ENCODE measurements around the gene ZNF79.
"Not testable (repeated sequence)": the region's sequence is repeated elsewhere in the genome, so short reads cannot be mapped to it uniquely, and the experiment has no call there.

ZNF79 gene

DNA sequence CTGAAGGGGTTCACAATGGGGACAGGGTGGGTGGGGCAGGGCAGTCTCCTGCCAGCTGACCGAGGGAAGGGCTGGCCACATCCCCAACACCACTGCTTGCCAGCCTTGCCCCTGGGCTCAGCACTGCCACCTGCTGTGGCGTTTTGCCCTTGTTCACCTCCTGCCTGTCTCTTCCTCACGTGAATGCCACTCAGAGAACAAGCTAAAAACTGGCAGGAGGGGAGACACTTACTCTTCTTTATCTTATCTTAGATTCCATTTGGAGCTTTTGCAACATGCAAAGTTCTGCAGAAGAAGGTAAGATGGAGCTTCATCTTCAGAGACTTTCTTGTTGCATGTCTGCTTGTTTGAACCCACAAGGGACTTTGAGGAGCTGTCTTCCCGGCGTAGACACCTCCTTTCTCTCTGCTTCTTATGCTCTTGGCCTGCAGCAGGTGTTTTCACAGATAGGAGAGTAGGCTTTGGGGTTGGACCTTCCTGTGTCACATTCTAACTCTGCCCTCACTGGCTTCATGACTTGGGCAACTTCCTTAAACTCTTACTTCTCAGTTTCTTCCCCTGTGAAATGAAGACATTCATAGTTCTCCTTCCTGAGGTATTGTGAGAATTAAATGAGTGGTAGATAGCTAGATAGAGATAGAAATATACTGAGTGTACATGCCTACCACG lies 31.3 kb downstream of the ZNF79 start:
- DNase-seq (ENCODE audit: low spot score): no peak

DNA sequence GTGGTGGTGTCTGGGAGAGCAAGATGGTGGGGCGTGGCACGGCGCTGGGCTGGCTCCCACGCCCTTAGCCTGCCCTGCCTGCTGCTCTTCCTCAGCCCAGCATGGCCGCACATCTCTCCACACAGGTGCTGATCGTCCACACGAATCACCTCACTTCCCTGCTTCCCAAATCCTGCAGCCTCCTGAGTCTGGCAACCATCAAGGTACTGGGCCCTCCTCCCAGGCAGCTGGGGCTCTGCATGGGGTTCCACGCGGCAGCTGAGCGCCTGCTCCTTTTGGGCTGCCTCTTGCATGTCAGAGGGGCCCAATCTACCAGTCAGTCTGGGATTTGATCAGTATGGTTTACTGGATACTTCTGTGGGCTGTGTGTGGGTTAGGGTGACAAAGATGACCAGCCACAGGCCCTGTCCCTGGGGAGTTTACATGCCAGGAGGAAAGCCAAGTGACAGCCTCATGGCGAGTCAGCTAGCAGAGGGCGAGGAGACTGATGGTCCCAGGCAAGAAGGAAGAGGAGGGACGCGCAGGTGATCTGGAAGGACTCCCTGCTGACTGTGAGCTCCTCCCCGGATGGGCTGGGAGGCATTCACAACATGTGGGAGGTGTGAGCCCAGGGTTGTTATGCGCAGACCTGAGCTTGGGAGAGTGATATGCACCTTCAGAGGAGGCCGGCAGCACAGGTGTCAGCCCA lies 33.2 kb downstream of the ZNF79 start:
- no peak for DNase-seq (ENCODE audit: low spot score)

DNA sequence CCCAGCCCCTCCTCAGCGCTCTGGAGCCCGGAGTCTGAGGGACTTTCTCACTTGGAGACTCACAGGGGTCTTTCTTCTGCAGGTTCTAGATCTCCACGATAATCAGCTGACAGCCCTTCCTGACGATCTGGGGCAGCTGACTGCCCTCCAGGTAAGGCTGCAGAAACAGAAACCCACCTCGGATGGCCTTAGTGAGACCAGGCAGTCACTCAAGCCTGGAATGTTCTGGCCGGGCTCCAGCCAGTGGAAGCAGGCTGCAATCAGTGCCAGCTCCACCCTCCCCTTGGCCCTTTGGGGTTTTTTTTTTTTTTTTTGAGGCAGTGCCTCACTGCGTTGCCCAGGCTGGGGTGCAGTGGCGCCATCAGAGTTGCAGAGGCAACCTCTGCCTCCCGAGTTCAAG lies 34.7 kb downstream of the ZNF79 start:
- DNase-seq (ENCODE audit: low spot score): no peak

DNA sequence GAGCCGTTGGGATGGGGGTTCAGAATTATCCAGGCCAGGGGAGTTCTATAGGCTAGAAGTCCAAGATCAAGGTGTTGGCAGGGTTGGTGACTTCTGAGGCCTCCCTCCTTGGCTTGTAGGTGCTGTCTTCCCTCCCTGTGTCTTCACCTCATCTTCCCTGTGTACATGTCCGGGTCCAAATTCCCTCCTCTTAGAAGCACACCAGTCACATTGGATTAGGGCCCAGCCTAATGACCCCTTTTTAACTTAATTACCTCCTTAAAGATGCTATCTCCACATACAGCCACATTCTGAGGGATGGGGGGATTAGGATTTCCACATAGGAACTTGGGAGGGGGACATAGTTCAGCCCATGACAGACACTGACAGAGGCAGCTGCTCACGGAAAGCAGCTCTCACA lies 39.2 kb downstream of the ZNF79 start:
- DNase-seq (ENCODE audit: low spot score): no peak

DNA sequence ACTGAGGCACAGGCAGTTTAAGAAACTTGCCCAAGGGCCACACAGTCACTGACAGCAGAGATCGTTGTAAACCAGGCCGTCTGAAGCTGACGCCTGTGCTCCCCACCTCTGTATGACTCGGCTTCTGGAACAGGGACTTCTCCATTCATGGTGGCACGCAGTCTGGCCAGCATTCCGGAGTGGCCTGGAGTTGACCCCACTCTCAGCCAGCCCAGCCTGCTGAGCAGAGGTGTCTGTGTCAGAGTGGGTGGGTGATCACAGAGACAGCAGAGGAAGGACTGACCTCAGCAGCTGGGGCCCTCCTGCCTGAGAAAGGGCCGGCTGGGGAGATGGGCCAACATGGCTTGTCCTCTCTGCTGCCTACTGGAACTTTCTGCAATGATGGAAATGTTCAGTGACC lies 39.7 kb downstream of the ZNF79 start:
- DNase-seq (ENCODE audit: low spot score): no peak

DNA sequence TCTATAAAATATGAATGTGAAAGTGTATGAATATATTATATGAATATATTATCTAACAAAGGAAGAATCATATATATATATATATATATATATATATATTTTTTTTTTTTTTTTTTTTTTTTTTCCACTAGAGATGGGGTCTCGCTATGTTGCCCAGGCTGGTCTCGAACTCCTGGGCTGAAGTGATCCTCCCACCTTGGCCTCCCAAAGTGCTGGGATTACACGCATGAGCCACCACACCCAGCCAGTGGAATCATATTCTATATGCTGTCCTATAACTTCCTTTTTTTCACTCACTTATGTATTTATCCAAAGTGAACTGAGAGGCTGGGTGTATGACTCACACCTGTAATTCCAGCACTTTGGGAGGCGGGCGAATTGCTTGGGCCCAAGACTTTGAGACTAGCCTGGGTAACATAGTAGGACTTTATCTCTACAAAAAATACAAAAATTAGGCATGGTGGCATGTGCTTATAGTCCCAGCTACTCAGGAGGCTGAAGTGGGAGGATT lies 42.3 kb downstream of the ZNF79 start:
- not testable (repeated sequence) for DNase-seq (ENCODE audit: low spot score)

DNA sequence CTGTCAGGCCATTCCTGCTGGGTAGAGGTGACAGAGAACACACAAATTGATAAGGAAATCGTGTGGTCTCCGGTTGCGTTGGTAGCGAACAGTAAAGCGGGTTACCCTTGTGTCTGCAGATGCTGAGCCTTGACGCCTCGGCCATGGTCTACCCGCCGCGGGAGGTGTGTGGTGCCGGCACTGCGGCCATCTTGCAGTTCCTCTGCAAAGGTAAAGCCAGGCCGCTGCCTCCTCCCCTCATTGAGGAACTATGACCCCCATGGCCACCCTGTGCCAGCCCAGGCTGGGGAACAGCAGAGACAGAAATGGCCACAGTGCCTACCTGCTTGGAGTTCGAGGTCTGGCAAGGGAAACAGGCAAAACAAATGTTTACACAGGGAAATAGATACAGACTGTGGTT lies 43.4 kb downstream of the ZNF79 start:
- no peak for DNase-seq (ENCODE audit: low spot score)

DNA sequence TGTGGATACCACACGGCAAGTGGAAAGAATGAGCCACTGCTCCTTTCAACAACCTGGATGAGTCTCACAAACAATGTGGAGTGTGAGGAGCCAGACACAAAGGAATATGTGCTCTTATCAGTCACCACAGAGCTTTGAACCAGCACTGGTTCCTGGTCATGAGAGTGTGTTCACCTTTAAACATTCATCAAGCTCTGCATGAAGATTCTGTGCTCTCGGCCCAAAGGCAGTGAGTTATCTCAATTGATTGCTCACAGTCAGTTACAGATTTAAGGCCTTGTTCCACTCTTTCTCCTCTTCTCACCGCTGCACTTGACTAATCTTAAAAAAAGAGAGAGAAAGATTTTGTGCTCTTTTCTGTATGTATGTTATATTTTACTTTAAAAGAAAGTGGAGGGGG lies 46.5 kb downstream of the ZNF79 start:
- DNase-seq (ENCODE audit: low spot score): no peak

DNA sequence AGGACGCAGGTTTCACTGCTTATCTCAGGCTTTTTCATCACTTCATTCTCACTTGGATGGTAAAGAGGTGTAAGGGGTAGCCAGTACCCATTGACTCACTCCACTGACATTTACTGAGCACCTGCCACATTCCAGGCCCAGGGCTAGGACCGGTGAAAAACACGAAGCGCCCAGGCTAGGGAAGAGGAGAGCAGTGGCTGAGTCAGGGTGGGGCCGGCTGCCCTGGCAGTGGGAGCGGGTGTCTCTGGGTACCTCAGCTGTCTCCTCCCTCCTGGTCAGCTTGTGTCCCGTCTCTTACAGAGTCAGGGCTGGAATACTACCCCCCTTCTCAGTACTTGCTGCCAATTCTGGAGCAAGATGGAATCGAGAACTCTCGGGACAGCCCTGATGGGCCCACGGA lies 49.3 kb downstream of the ZNF79 start:
- no peak for DNase-seq (ENCODE audit: low spot score)

DNA sequence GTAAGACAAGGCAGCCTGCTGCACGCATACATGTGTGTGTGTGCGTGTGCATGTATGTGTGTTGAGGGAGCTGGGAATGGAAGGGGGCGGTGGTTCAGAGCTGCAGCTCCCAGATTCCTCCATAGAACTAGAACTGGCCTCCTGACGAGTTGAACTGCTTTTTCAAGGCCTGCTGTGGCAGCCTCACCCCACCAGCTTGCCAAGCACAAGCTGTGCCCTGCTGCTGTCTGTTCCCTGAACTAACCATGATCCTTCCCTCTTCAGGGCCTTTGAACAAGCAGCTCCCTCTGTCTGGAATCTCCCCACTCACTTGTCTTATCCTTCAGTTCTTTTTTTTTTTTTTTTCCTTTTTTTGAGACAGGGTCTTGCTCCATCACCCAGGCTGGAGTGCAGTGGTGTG lies 49.8 kb downstream of the ZNF79 start:
- no peak for DNase-seq (ENCODE audit: low spot score)

DNA sequence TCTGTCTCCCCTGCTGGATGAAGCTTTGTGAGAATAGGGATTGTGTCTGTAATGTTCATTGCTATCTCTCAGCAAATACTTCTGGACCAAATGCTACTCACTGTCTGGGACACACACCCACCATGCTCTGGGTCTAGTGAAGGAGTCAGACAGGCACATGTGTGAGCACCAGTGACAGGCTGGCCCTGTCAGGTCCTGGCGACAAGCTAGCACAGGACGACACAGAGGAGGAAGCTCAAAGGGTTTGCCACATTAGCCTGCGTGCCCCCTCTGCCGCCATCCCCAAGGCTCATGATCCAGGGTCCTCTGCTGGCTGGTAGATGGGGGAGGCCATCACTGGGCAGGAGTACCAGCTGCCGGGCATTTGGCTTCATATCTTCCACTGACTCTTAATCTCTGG lies 50.4 kb downstream of the ZNF79 start:
- no peak for DNase-seq (ENCODE audit: low spot score)

DNA sequence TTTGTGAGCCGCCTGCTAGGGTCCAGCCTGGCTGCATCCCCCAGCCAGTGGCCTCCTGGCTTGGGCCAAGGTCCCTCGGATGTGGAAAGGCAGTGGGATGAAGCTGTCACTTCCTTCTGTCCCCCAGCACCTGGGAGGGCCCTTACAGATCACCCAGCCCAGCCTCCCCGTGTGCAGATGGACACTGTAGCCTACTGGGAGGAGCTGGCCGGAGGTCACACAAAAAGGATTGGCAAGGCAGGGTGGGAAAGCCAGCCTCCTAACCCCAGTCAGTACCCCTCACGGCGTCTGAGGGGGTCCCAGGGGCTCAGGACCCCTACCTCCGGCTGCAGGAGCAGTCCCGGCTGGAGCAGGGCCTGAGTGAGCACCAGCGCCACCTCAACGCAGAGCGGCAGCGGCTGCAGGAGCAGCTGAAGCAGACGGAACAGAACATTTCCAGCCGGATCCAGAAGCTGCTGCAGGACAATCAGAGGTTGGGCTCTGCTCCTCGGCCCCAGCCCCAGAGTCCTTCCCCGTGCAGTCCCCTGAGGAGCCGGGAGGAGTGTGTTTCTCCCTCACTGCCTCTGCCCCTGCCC lies 55.4 kb downstream of the ZNF79 start:
- no peak for DNase-seq (ENCODE audit: low spot score)

DNA sequence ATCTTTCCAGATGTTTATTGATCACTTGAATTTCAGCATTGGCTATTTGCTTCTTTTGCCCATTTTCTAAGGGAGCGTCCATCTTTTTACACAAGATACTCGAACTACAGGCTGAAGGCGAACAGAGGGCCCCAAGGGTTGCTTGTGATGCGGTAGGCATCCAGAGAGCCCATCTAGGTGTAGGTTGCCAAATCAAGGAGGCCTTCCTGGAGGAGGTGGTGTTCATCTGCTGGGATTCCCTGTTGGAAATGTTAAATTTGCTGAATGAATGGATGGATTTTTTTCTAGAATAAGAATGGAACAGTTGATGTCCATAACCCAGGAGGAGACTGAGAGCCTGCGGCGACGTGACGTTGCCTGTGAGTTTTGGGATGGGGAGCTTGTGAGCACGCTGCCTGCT lies 58.5 kb downstream of the ZNF79 start:
- no peak for DNase-seq (ENCODE audit: low spot score)

DNA sequence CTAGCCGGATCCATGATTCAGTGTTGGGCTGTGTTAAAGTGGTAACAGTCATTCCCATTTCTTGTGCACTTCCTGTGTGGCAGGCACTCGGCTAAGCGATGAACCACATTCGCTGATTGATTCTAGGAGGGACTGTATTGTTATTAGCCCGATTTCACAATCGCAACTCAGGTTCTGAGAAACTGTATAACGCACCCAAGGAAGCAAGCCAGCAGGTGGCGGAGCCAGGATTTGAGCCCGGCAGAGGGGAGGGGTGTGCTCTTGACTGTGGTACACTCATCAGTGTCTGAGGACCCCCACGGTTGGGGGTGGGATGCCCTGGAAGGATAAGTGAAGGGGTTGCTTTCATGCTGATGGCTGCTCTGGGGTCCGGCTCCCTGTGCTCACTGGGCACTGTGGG lies 61.8 kb downstream of the ZNF79 start:
- DNase-seq (ENCODE audit: low spot score): no peak

DNA sequence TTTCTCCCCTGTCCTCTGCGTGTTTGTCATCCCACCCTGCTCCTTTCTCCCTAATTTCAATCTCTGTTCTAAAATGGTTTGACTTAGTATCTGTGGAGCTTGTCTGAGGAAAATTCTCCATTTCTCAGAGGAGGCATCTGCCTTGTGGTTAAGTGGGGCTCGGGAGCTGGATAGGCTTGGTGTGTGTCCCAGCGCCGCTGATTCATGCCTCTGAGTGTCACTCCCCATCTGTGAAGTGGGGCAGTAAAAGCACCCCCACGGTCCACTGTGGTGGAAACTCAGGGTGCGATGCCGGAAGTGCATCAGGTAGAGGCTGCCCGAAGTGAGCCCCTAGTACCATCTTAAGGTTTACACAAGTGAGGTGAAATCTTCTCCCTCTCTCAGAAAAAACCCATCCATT lies 64.8 kb downstream of the ZNF79 start:
- DNase-seq (ENCODE audit: low spot score): no peak

DNA sequence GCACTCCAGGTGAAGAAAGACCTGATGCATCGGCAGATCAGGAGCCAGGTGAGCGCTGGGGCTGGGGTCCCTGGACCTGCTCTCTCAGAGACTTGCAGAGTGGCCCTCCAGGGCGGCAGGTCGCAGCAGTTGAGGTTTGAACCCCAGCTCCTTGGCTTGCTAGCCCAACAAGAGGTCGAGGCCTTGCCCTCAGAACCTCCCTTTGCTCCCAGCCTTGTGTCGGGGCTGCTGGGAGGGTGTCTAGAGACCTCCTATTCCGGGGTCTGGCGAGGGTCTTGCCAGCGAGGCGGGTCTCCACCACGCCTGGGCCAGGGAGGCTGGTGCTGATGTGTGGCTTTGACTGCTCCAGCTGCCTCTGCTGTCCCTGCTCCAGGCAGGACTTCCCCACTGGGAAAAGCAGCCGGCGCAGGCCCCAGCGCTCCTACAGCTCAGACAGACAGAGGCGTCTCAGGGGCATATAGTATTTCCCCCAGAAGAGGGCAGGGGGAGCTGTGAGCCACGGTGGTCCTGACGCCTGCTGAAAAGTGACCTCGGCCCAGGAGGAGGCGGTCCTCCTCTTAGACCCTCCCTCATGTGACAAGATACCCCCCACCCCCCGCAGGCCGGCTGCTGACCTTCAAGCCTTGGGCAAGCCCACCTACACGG lies 65.4 kb downstream of the ZNF79 start:
- no peak for DNase-seq (ENCODE audit: low spot score)

DNA sequence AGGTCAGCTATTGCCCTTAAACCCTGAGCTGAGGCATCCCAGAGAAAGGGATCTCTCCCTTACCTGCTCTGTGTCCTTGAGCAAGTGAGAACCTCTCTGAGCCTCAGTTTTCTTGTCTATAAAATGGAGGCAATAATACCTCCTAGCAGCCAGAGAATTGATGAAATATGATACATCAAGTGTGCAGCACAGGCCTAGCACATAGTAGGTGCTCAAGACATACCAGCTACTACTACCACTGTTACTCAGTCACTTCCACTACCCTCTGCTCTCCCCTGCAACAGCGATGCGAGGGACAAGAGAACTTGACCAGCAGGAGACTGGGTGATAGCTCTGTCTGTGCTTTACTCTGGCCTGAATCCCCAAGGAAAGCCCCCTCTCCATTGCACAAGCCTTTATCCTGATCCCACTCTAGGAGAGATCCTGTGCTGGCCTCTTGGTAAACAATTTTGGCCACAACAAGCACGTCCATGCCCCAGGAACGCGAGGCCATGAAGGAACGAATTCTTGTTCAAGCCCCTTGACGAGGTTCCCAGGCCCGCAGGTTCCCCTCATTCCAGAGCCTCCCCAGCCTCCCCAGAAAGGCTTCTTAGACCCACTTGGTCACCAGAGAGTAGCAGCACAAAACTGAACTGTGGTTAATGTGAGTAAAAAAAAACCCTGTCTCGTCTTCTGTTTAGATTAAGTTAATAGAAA lies 66.5 kb downstream of the ZNF79 start:
- no peak for DNase-seq (ENCODE audit: low spot score)

DNA sequence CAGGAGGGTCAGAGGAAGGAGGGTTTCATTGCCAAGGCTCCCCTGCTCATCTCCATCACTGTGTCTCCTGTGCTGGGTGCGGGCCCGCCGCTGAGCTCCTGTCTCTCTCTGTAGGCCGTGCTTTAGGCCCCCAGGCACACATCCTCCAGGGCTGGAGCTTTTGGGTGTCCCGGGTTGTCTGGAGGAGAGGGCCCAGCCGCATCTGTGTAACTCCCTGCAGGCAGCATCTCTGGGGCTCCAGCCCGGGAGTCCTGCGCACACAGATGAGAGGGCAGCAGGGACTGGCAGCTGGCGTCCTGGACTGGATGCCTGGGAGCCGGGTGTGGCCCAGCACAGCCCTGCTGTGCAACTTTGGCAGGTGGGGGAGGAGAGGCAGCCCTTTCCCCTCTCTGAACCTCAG lies 67.3 kb downstream of the ZNF79 start:
- no peak for DNase-seq (ENCODE audit: low spot score)

DNA sequence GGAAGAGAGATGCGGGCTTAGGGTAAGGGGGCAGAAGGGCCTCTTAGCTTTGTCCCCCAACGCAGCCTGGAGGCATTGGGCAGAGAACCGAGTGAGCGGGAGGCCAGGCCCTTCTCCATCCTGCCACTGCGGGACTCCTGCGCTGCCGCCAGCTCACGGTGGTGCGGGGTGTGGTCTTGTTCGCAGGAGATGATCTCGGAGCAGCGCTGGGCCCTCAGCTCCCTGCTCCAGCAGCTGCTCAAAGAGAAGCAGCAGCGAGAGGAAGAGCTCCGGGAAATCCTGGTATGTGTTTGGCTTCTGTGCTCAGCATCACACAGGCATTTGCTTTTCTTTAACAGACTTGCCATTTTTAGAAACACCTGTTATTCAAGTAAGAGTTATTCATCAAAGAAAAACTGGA lies 68.4 kb downstream of the ZNF79 start:
- no peak for DNase-seq (ENCODE audit: low spot score)

DNA sequence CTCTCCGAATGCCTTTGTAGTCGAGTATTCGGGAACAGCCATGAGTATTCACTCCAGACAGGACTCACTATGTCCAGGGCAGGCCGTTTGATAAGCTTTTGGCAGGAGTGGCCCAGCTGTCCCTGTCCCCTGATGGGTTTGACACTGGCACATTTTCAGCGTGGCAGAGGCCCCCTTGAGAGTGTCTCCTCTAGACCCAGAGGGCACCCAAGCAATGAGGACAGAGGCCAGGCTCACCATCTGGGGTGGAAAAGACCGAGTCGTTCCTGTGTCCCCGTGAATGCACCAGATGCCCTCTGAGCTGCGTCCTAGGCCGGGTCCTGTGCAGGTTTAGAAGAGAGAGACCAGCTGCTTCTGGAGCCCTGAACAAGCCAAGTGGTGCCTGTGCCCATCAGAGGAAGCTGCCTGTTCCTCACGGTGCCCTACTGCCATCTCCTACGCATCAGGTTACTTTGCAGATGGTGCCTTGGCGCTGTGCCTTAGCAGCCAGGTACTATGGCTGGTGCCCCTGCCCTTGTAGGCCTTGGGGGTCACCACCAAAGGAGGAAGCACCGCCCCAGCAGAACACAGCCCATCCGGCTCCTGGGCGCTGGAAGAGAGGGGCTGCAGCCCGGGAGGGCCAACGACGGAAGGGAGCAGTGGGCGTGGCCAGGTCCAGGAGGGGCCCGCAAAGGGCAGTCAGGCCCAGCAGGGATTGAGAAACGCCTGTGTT lies 69.6 kb downstream of the ZNF79 start:
- DNase-seq (ENCODE audit: low spot score): no peak

DNA sequence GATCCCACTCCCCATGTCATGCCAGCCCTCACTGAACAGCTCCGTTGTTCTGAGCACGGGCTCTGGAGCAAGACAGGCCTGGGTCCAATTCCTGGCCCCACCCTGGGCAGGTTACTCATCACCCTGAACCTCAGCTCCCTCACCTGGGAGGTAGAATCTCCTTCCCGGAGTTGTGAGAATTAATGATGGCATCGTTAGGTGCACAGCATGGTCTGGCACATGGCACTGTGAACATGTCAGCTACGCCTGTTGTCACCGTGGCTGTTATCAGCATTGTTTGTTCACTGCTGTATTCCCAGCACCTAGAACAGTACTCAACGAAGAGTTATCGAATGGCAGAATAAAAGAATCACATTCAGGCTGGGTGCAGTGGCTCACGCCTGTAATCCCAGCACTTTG lies 70.1 kb downstream of the ZNF79 start:
- DNase-seq (ENCODE audit: low spot score): no peak

Data from globus pallidus (tissue), 1 donor.